HEK293 (cell line): ENCODE data around the gene ZNF524.

ENCODE experiments used
- CTCF ChIP-seq: fragments of 450-650 bp; formaldehyde crosslinking; IDR thresholded peaks from 2 replicates; pipeline ENCODE4 v1.5.1; 2016; ENCODE audit warnings: missing biosample characterization, missing genetic modification characterization
- GLIS1 ChIP-seq: fragments of 450-650 bp; formaldehyde crosslinking; IDR thresholded peaks from 2 replicates; pipeline ENCODE4 v1.5.1; 2016; ENCODE audit warnings: missing biosample characterization, missing genetic modification characterization
- HOXA7 ChIP-seq: sonication (generic); formaldehyde crosslinking; IDR thresholded peaks from 2 replicates; pipeline ENCODE4 v1.8.1; 2022; ENCODE audit warnings: missing genetic modification reagents, borderline replicate concordance
- KLF1 ChIP-seq: fragments of 450-650 bp; formaldehyde crosslinking; IDR thresholded peaks from 2 replicates; pipeline ENCODE4 v1.5.1; 2016; ENCODE audit warnings: missing biosample characterization, missing genetic modification characterization
- SCRT1 ChIP-seq: fragments of 450-650 bp; formaldehyde crosslinking; IDR thresholded peaks from 2 replicates; pipeline ENCODE4 v1.5.1; 2016; ENCODE audit warnings: missing biosample characterization, missing genetic modification characterization, borderline replicate concordance
- TCF7L2 ChIP-seq: IDR thresholded peaks from 2 replicates; pipeline ENCODE4 v1.6.1; 2011; ENCODE audit warnings: low read depth, mild to moderate bottlenecking, inconsistent platforms, low read length, moderate library complexity, borderline replicate concordance
- ZBTB11 ChIP-seq: fragments of 450-650 bp; formaldehyde crosslinking; conservative IDR thresholded peaks from 2 replicates; pipeline ENCODE4 v1.5.1; 2016; ENCODE audit warnings: low read depth, missing biosample characterization, missing genetic modification characterization
- ZFP3 ChIP-seq: fragments of 450-650 bp; formaldehyde crosslinking; IDR thresholded peaks from 2 replicates; pipeline ENCODE4 v1.5.1; 2016; ENCODE audit warnings: low read depth, missing biosample characterization, missing genetic modification characterization
- ZNF26 ChIP-seq: fragments of 450-650 bp; formaldehyde crosslinking; IDR thresholded peaks from 2 replicates; pipeline ENCODE4 v1.5.1; 2016; ENCODE audit warnings: missing biosample characterization, missing genetic modification characterization
- ZNF335 ChIP-seq: fragments of 450-650 bp; formaldehyde crosslinking; conservative IDR thresholded peaks from 2 replicates; pipeline ENCODE4 v1.5.1; 2016; ENCODE audit warnings: missing biosample characterization, missing genetic modification characterization
- ZNF391 ChIP-seq: fragments of 450-650 bp; formaldehyde crosslinking; IDR thresholded peaks from 2 replicates; pipeline ENCODE4 v1.5.1; 2016; ENCODE audit warnings: low read depth, missing biosample characterization, missing genetic modification characterization, borderline replicate concordance
- ZNF544 ChIP-seq: fragments of 450-650 bp; formaldehyde crosslinking; IDR thresholded peaks from 2 replicates; pipeline ENCODE4 v1.5.0; 2017; ENCODE audit warnings: missing biosample characterization, missing genetic modification characterization
- ZNF76 ChIP-seq: fragments of 450-650 bp; formaldehyde crosslinking; IDR thresholded peaks from 2 replicates; pipeline ENCODE4; 2016; ENCODE audit warnings: low read depth, missing biosample characterization, missing genetic modification characterization, borderline replicate concordance
- ZSCAN5A ChIP-seq: fragments of 450-650 bp; formaldehyde crosslinking; IDR thresholded peaks from 2 replicates; pipeline ENCODE4 v1.5.1; 2016; ENCODE audit warnings: missing biosample characterization, missing genetic modification characterization

GRCh38 chr19:55599842-55600661, at the start of gene ZNF524:
- TF ChIP-seq GLIS1 (no peak), ZNF76 (tag by site-specific recombination) (peak; percentile 82), ZBTB11 (tag by site-specific recombination) (peak; percentile 18), ZNF335 (tag by site-specific recombination) (peak; percentile 97), KLF1 (tag by site-specific recombination) (peak; percentile 90), CTCF (tag by site-specific recombination) (no peak; the same call in 1 of the 2 replicates), ZNF544 (tag by site-specific recombination) (no peak), ZNF391 (tag by site-specific recombination) (peak; percentile 48; the same call in 1 of the 2 replicates), ZNF26 (tag by site-specific recombination) (no peak), SCRT1 (tag by site-specific recombination) (no peak), HOXA7 (CRISPR knock-in tag) (no peak), TCF7L2 (no peak), ZFP3 (no peak), ZSCAN5A (tag by site-specific recombination) (0 out of 2 replicates have a peak, but pooled peaks have one; percentile 58)
